Osteoblast (primary cell): Measurements from ENCODE around the gene OR2A2. TPM values are rescaled to one million over a fixed set of nuclear protein-coding genes. Genes with fewer than 3 reads are reported as not detected.

Experiments used
- DNase-seq: peaks from one replicate; pipeline ENCODE4 v3.0.0; 2011; ENCODE audit warnings: low spot score, mixed read lengths; ENCODE audit not compliant: insufficient read length; ENCODE audit errors: missing footprints
- H2AFZ ChIP-seq: 2 replicates; pipeline ENCODE4 v1.6.0; 2011; ENCODE audit warnings: mild to moderate bottlenecking, low read length
- H3K27ac ChIP-seq: 2 replicates; pipeline ENCODE4 v1.5.1; 2011; ENCODE audit warnings: mild to moderate bottlenecking, low read depth, low read length, moderate library complexity
- H3K27me3 ChIP-seq: 2 replicates; pipeline ENCODE4 v1.6.0; 2012; ENCODE audit warnings: mild to moderate bottlenecking, control low read depth, inconsistent platforms, low read length, moderate library complexity; ENCODE audit not compliant: insufficient read depth
- H3K36me3 ChIP-seq: 2 replicates; pipeline ENCODE4 v1.5.1; 2011; ENCODE audit warnings: mild to moderate bottlenecking, low read length, control low read depth, moderate library complexity; ENCODE audit not compliant: insufficient read depth
- H3K4me1 ChIP-seq: 2 replicates; pipeline ENCODE4 v1.5.1; 2011; ENCODE audit warnings: mild to moderate bottlenecking, low read length, control low read depth, moderate library complexity; ENCODE audit not compliant: insufficient read depth
- H3K4me2 ChIP-seq: 2 replicates; pipeline ENCODE4 v1.6.0; 2011; ENCODE audit warnings: mild to moderate bottlenecking, low read length; ENCODE audit not compliant: insufficient read depth
- H3K4me3 ChIP-seq: fragments of 200-600 bp; sonication (generic); 3 replicates; pipeline ENCODE4 v1.5.1; 2012; ENCODE audit warnings: mild to moderate bottlenecking, low read length, inconsistent platforms; ENCODE audit not compliant: insufficient read depth
- H3K79me2 ChIP-seq: 2 replicates; pipeline ENCODE4 v1.6.0; 2012; ENCODE audit warnings: mild to moderate bottlenecking, low read length, control low read depth, inconsistent platforms; ENCODE audit not compliant: insufficient read depth
- H3K9me3 ChIP-seq: 2 replicates; pipeline ENCODE4 v1.5.1; 2011; ENCODE audit warnings: low read depth, low read length, control low read depth
- H4K20me1 ChIP-seq: 2 replicates; pipeline ENCODE4 v1.6.0; 2012; ENCODE audit warnings: mild to moderate bottlenecking, low read length, control low read depth; ENCODE audit not compliant: insufficient read depth
- total RNA-seq: library from RNA; depleted of rRNA; stranded (reverse); fragments of >200 nt; gene quantifications from 2 replicates; pipeline ENCODE4 v1.2.3, GENCODE V29; 2012
- TF ChIP-seq, protein P1 (sequence below): IDR thresholded peaks from 2 replicates; pipeline ENCODE4 v1.5.1; 2011; ENCODE audit warnings: mild to moderate bottlenecking, low read depth, low read length, moderate library complexity; ENCODE audit errors: extremely low read depth

OR2A2 gene
- total RNA-seq, 1 donor: not detected

DNA sequence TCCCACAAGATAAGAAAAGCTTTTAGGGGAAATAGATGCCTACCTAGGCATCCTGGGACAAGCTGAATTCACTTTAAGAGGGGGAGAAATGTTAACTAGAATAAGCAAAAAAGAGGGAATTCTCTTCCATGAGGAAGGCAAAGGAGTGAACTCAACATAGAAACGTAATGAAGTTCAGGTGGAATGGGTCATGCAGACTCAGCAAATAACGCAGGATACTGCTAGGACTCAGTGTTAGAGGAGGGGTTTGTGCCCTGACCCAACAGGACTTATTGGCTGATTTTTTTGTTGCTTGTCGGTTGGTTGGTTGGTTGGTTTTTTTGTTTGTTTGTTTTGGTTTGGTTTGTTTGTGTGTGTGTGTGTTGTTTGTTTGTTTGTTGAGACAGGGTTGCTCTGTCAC is 22.9 kb downstream of the OR2A2 start:
- DNase-seq: no peak
- no peaks in the 10 kb centered on the region for H3K79me2 ChIP-seq
- H3K4me3 ChIP-seq: no peak overlapping the region
- H3K27ac ChIP-seq: no peak overlapping the region
- no peaks in the 10 kb centered on the region for H3K36me3 ChIP-seq
- no peaks in the 10 kb centered on the region for H3K4me1 ChIP-seq
- H3K4me2 ChIP-seq: no peak overlapping the region
- TF ChIP-seq, protein P1, sequence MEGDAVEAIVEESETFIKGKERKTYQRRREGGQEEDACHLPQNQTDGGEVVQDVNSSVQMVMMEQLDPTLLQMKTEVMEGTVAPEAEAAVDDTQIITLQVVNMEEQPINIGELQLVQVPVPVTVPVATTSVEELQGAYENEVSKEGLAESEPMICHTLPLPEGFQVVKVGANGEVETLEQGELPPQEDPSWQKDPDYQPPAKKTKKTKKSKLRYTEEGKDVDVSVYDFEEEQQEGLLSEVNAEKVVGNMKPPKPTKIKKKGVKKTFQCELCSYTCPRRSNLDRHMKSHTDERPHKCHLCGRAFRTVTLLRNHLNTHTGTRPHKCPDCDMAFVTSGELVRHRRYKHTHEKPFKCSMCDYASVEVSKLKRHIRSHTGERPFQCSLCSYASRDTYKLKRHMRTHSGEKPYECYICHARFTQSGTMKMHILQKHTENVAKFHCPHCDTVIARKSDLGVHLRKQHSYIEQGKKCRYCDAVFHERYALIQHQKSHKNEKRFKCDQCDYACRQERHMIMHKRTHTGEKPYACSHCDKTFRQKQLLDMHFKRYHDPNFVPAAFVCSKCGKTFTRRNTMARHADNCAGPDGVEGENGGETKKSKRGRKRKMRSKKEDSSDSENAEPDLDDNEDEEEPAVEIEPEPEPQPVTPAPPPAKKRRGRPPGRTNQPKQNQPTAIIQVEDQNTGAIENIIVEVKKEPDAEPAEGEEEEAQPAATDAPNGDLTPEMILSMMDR: no peak
- H2AFZ ChIP-seq: no peak overlapping the region
- H3K9me3 ChIP-seq: no peaks in the 10 kb centered on the region
- H4K20me1 ChIP-seq: no peaks in the 10 kb centered on the region
- H3K27me3 ChIP-seq: no peaks in the 10 kb centered on the region

DNA sequence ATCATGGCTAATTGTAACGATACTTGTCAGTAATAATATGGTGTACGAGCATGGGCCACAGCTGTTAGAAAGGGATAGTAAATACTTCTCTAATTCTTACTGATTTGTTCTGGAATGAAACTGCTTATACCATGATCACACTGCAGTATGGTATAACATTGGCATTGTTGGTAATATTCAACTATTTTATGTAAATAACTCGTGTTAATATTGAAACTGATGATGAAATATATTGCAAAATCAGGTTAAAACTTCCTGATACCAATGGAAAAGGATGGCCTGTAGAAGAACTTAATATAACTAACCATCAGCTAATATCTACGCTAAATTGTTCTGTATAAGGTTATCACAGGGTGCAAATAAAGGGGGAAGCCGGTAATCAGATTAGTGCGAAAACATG is 23.9 kb downstream of the OR2A2 start:
- TF ChIP-seq, protein P1: no peak

DNA sequence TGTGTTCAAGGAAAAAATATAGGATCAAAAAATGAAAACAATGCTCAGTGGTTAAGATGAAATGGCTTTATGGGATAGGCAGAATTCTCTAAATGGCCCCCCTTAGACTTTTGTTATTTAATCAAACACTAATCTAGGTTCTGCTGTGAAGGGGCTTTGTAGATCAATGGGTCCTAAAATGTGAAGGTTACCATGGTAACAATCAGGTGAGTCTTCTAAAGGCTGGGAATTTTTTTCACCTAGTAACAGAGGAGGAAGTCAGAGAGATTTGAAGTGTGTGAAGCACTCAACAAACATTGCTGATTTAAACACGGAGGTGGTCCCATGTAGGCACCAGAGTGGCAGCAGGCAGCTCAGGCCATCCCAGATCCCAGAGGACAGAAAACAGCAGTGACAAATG is 24.7 kb downstream of the OR2A2 start:
- H3K79me2 ChIP-seq: no peaks in the 10 kb centered on the region
- no peak overlapping the region for H3K4me2 ChIP-seq
- no peak for DNase-seq
- no peaks in the 10 kb centered on the region for H3K27me3 ChIP-seq
- H4K20me1 ChIP-seq: no peaks in the 10 kb centered on the region
- H2AFZ ChIP-seq: no peak overlapping the region
- no peak overlapping the region for H3K4me3 ChIP-seq
- no peaks in the 10 kb centered on the region for H3K36me3 ChIP-seq
- TF ChIP-seq, protein P1: no peak
- no peak overlapping the region for H3K27ac ChIP-seq
- no peaks in the 10 kb centered on the region for H3K4me1 ChIP-seq
- H3K9me3 ChIP-seq: no peaks in the 10 kb centered on the region

More for the DNA sequence above, 23.9 kb downstream of the OR2A2 start:
- Histone ChIP-seq H4K20me1 (no peaks in the 10 kb centered on the region), H2AFZ (no peak overlapping the region), H3K9me3 (no peaks in the 10 kb centered on the region), H3K27me3 (no peaks in the 10 kb centered on the region), H3K27ac (no peak overlapping the region), H3K4me1 (no peaks in the 10 kb centered on the region), H3K36me3 (no peaks in the 10 kb centered on the region), H3K4me3 (no peak overlapping the region), H3K4me2 (no peak overlapping the region), H3K79me2 (no peaks in the 10 kb centered on the region)
- DNase-seq: no peak

DNA sequence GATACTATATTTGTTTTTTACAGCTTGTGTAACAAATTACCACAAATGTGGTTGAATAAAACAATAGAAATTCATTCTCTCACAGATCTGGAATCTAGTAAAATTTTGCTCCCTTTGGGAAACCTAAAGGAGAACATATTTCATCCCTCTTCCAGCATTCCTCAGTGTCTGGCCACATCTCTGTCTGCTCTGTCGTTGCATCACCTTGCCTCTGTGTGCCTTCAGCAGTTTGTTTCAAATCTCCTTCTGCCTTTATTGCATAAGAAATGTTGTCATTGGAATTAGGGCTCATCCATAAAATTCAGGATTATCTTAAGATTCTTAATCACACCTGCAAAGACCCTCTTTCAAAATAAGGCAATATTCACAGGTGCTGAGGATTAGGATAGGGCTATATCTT is 28.1 kb downstream of the OR2A2 start:
- Histone ChIP-seq H3K4me1 (no peaks in the 10 kb centered on the region), H3K4me2 (no peak overlapping the region), H3K36me3 (no peaks in the 10 kb centered on the region), H3K27ac (no peak overlapping the region), H3K4me3 (no peak overlapping the region), H3K79me2 (no peaks in the 10 kb centered on the region), H3K27me3 (no peaks in the 10 kb centered on the region), H2AFZ (no peak overlapping the region), H3K9me3 (no peaks in the 10 kb centered on the region), H4K20me1 (no peaks in the 10 kb centered on the region)
- TF ChIP-seq, protein P1: no peak
- DNase-seq: no peak
